SU-DHL-6 (cell line): Measurements from ENCODE around the gene GH2.
"Not testable (repeated sequence)": the region's sequence is repeated elsewhere in the genome, so short reads cannot be mapped to it uniquely, and the experiment has no call there.

Source experiments
- H2AFZ ChIP-seq: fragments of 200-600 bp; sonication (generic); 2 replicates; pipeline ENCODE4 v1.6.1; 2014; ENCODE audit warnings: low read depth, mild to moderate bottlenecking, moderate library complexity, mixed read lengths, antibody characterized with exemption, low read length; ENCODE audit not compliant: severe bottlenecking
- H3F3A ChIP-seq: fragments of 200-600 bp; shearing (Covaris generic); 2 replicates; pipeline ENCODE4 v1.6.0; 2016; ENCODE audit warnings: antibody characterized with exemption, mild to moderate bottlenecking; ENCODE audit not compliant: insufficient read depth
- H3K27ac ChIP-seq: fragments of 200-600 bp; sonication (generic); 2 replicates; pipeline ENCODE4 v1.5.1; 2016; ENCODE audit warnings: low read depth, mild to moderate bottlenecking, low read length, moderate library complexity, mixed read lengths
- H3K27me3 ChIP-seq: fragments of 200-600 bp; sonication (generic), shearing (Covaris generic); 2 replicates; pipeline ENCODE4 v1.6.0; 2014; ENCODE audit warnings: mild to moderate bottlenecking, low read length
- H3K36me3 ChIP-seq: fragments of 200-600 bp; sonication (generic); 2 replicates; pipeline ENCODE4 v1.6.1; 2014; ENCODE audit warnings: mild to moderate bottlenecking, low read length, mixed read lengths
- H3K4me2 ChIP-seq: fragments of 300-600, 200-600 bp; shearing (Covaris generic), sonication (generic); 2 replicates; pipeline ENCODE4 v1.6.0; 2014; ENCODE audit warnings: low read length, low read depth, mild to moderate bottlenecking; ENCODE audit not compliant: poor library complexity, severe bottlenecking
- H3K4me3 ChIP-seq: fragments of 200-600 bp; sonication (generic); 2 replicates; pipeline ENCODE4 v1.5.1; 2014; ENCODE audit warnings: antibody characterized with exemption, low read length, mild to moderate bottlenecking, mixed read lengths; ENCODE audit not compliant: insufficient read depth, poor library complexity, severe bottlenecking
- H3K79me2 ChIP-seq: fragments of 200-600 bp; sonication (generic); 2 replicates; pipeline ENCODE4 v1.6.1; 2014; ENCODE audit warnings: mild to moderate bottlenecking, low read length, moderate library complexity; ENCODE audit not compliant: insufficient read depth
- H3K9ac ChIP-seq: fragments of 200-600 bp; sonication (generic); 2 replicates; pipeline ENCODE4 v1.7.0; 2014; ENCODE audit warnings: mild to moderate bottlenecking, low read length
- H3K9me2 ChIP-seq: fragments of 200-600 bp; sonication (generic); replicated peaks from 2 replicates; pipeline ENCODE4 v1.6.1; 2014; ENCODE audit warnings: low read length; ENCODE audit not compliant: insufficient read depth
- H3K9me3 ChIP-seq: fragments of 200-600 bp; sonication (generic); 2 replicates; pipeline ENCODE4 v1.6.1; 2014; ENCODE audit warnings: low read length, mixed read lengths; ENCODE audit not compliant: insufficient read depth
- H4K20me1 ChIP-seq: fragments of 200-600 bp; sonication (generic); 2 replicates; pipeline ENCODE4 v1.6.1; 2014; ENCODE audit warnings: low read depth, mild to moderate bottlenecking, antibody characterized with exemption, low read length, moderate library complexity, mixed read lengths
- EZH2phosphoT487 ChIP-seq: fragments of 200-600 bp; sonication (generic), shearing (Covaris generic); conservative IDR thresholded peaks from 2 replicates; pipeline ENCODE4 v1.6.1; 2018; ENCODE audit warnings: mild to moderate bottlenecking, antibody characterized with exemption, low read length, moderate library complexity, mixed read lengths
- TF ChIP-seq, protein P1 (sequence below): fragments of 200-600 bp; sonication (generic); IDR thresholded peaks from one replicate; pipeline ENCODE4 v1.5.1; 2017; ENCODE audit warnings: antibody characterized with exemption, mild to moderate bottlenecking, low read length, moderate library complexity; ENCODE audit not compliant: insufficient read depth, poor library complexity, severe bottlenecking

GH2 gene

DNA sequence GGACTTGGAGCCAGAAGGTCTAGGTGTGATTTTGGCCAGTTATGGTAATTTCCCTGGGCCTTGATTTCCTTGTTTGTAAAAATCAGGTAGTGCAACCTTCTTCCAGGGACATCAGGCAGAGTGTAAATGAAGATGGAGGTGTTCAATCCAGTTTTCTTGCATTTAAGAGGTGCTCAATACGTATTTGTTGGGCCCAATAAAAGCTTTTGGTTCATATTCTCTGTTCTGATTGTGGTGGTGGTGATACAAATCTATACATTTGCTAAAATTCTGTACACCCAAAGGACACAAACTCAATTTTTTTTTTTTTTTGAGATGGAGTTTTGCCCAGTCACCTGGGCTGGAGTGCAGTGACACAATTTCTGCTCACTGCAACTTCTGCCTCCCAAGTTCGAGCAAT is 44.4 kb upstream of the GH2 start:
- Histone ChIP-seq H3K36me3 (peaks cover 5% of the 10 kb centered on the region; the same call in 1 of the 2 replicates), H2AFZ (no peak overlapping the region), H3K9me3 (no peaks in the 10 kb centered on the region), H3K79me2 (peaks cover 17% of the 10 kb centered on the region), H3K9me2 (no peaks in the 10 kb centered on the region), H3K4me3 (no peak overlapping the region), H3K27ac (peak overlapping the region; percentile 98), H3F3A (peaks cover 73% of the 10 kb centered on the region), H3K4me2 (peak overlapping the region; percentile 89), H4K20me1 (no peaks in the 10 kb centered on the region), H3K27me3 (no peaks in the 10 kb centered on the region), H3K9ac (peak overlapping the region; percentile 41)
- no peak for TF ChIP-seq EZH2phosphoT487
- TF ChIP-seq, protein P1, sequence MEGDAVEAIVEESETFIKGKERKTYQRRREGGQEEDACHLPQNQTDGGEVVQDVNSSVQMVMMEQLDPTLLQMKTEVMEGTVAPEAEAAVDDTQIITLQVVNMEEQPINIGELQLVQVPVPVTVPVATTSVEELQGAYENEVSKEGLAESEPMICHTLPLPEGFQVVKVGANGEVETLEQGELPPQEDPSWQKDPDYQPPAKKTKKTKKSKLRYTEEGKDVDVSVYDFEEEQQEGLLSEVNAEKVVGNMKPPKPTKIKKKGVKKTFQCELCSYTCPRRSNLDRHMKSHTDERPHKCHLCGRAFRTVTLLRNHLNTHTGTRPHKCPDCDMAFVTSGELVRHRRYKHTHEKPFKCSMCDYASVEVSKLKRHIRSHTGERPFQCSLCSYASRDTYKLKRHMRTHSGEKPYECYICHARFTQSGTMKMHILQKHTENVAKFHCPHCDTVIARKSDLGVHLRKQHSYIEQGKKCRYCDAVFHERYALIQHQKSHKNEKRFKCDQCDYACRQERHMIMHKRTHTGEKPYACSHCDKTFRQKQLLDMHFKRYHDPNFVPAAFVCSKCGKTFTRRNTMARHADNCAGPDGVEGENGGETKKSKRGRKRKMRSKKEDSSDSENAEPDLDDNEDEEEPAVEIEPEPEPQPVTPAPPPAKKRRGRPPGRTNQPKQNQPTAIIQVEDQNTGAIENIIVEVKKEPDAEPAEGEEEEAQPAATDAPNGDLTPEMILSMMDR = no peak

DNA sequence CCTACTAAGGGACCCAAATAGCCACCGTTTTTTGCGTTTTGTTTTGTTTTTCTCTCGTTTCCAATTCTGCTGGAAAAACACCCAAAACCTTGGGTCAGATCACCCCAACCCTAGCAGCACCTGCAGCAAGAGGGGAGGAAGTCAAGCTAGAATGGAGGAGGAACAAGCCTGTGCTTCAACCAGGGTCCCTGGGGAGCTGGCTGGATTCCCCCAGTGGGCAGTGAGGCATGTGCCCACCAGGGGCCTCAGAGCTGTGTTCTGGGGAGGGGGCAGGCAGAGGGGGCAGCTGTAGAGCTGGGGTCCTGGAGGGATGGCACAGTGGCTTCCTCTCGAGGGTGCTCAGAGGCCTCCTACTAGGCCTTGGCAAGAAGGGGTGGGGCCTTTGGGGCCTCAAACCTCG is 43.9 kb upstream of the GH2 start:
- no peak for TF ChIP-seq EZH2phosphoT487
- TF ChIP-seq, protein P1 = no peak
- Histone ChIP-seq H3K27ac (peak overlapping the region; percentile 98), H3K4me2 (peak overlapping the region; percentile 89)

DNA sequence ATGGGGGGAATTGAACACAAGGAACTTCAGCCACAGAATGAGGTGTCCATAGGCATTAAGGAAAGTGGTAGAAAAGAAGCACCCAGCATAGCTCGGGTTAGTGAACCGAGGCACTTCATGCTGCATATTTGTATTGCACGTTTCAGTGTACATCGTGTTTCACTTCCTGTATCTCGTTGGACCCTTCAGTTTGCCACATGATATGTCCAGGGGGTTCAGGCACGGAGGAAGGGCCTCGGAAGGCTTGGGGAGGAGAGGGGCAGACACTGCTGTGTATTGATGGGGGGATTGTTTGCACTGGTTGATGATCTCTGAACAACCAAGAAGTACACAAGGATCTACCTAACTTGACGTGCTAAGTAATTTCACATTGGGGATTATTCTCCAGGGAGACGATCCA is 40.7 kb upstream of the GH2 start:
- H3K27ac ChIP-seq = peak overlapping the region; percentile 98
- H3F3A ChIP-seq = peaks cover 52% of the 10 kb centered on the region
- not testable (repeated sequence) for H3K4me3 ChIP-seq, H3K36me3 ChIP-seq, H3K79me2 ChIP-seq, H3K27me3 ChIP-seq, H4K20me1 ChIP-seq, H3K9me2 ChIP-seq, H2AFZ ChIP-seq, H3K9me3 ChIP-seq
- peak overlapping the region; percentile 47 for H3K4me2 ChIP-seq
- peak overlapping the region; percentile 45 for H3K9ac ChIP-seq

More for the DNA sequence above, 43.9 kb upstream of the GH2 start:
- no peaks in the 10 kb centered on the region for H3K9me2 ChIP-seq
- H3K36me3 ChIP-seq = no peaks in the 10 kb centered on the region; the same call in 1 of the 2 replicates
- peak overlapping the region; percentile 41 for H3K9ac ChIP-seq
- no peak overlapping the region for H2AFZ ChIP-seq
- H4K20me1 ChIP-seq = no peaks in the 10 kb centered on the region
- no peaks in the 10 kb centered on the region for H3K9me3 ChIP-seq
- H3K79me2 ChIP-seq = peaks cover 11% of the 10 kb centered on the region
- no peak overlapping the region for H3K4me3 ChIP-seq
- H3F3A ChIP-seq = peaks cover 71% of the 10 kb centered on the region
- no peaks in the 10 kb centered on the region for H3K27me3 ChIP-seq

DNA sequence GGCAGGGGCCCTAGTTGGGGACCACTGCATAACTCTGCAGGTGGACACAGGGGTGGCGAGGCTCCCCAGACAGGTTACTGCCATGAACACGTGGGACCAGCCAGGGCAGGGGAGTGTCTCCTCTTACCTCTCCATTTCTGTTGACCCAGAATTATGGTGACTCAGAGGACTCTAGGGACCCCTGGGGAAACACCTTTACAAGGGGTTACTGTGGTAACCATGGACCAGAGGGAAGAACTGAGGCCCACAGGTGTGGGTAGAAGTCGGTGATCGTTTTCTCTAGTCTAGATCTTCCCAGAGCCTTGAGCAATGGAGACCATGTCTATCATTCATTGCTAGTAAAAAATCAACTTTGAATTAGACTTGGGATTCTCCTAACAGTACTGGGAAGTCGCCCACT is 39.0 kb upstream of the GH2 start:
- not testable (repeated sequence) for H3K9me2 ChIP-seq, H3K36me3 ChIP-seq, H3K27me3 ChIP-seq, H4K20me1 ChIP-seq, H3K9me3 ChIP-seq, H3K4me3 ChIP-seq, H3K79me2 ChIP-seq
- peak overlapping the region; percentile 59 for H2AFZ ChIP-seq
- H3K27ac ChIP-seq = peak overlapping the region; percentile 91
- H3K4me2 ChIP-seq = peak overlapping the region; percentile 65
- peak overlapping the region; percentile 52 for H3K9ac ChIP-seq
- H3F3A ChIP-seq = peaks cover 37% of the 10 kb centered on the region

DNA sequence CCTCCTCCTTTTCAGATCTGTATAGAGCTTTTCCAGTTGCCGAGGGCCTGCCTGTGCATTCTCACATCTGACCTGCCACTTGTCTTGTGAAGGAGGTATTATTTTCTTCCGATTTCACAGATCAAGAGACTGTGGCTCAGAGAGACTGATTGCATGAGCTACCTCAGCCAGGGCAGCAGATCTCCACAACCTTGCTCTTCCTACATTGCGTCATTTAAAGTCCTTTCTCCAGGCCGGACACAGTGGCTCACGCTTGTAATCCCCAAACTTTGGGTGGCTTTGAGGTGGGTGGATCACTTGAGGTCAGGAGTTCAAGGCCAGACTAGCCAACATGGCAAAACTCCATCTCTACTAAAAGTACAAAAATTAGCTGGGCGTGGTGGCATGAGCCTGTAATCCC is 38.3 kb upstream of the GH2 start:
- H3K9me2 ChIP-seq, H2AFZ ChIP-seq, H3K79me2 ChIP-seq, H3K27me3 ChIP-seq, H3K36me3 ChIP-seq, H3K9me3 ChIP-seq, H4K20me1 ChIP-seq: not testable (repeated sequence)
- Histone ChIP-seq H3K4me3 (peak overlapping the region; percentile 50), H3K4me2 (peak overlapping the region; percentile 65), H3K27ac (peak overlapping the region; percentile 91), H3K9ac (peak overlapping the region; percentile 52), H3F3A (peaks cover 30% of the 10 kb centered on the region)
